GM12872 (cell line): ENCODE results near the gene HOXD9.

Experiments used
- TF ChIP-seq, protein P1 (sequence below): IDR thresholded peaks from 3 replicates; pipeline ENCODE4 v1.5.1; 2011; ENCODE audit warnings: low read depth, mild to moderate bottlenecking, low read length, moderate library complexity; ENCODE audit not compliant: insufficient read depth

Gene HOXD9

DNA sequence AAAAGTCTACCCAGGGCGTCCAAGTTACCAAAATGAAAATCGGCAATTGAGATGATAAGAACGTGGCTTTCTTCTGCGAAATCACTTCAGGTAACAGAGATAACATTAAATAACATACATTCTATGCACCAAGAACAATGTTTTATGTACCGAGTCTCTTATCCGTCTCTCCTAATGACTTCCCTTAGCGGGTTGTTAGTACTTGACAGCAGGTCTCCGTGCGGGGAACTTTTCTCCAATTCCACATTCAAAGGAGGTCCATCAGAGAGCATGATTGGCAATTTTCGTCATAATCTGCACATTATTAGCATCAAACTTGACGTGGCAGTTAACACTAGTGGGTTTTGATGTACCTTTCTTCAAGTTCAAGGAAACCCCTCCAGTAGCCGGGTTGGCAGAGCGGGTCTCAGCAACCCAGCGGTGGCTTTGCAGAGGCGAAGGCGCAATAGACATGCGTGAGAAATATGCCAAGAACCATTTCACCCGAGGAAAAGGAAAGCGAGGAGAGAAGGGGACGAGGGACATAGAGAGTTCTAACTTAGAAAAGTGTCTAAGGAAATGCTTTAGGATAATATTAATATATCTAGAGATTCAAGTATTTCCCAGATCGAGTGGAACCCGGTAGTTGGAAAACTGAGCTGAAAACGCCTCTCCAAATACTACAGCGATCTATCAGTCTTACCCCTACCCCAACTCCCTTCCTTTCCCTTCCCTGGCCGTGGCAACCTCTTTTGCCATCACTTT, 43.8 kb upstream of the HOXD9 start:
- TF ChIP-seq, protein P1, sequence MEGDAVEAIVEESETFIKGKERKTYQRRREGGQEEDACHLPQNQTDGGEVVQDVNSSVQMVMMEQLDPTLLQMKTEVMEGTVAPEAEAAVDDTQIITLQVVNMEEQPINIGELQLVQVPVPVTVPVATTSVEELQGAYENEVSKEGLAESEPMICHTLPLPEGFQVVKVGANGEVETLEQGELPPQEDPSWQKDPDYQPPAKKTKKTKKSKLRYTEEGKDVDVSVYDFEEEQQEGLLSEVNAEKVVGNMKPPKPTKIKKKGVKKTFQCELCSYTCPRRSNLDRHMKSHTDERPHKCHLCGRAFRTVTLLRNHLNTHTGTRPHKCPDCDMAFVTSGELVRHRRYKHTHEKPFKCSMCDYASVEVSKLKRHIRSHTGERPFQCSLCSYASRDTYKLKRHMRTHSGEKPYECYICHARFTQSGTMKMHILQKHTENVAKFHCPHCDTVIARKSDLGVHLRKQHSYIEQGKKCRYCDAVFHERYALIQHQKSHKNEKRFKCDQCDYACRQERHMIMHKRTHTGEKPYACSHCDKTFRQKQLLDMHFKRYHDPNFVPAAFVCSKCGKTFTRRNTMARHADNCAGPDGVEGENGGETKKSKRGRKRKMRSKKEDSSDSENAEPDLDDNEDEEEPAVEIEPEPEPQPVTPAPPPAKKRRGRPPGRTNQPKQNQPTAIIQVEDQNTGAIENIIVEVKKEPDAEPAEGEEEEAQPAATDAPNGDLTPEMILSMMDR: no peak

DNA sequence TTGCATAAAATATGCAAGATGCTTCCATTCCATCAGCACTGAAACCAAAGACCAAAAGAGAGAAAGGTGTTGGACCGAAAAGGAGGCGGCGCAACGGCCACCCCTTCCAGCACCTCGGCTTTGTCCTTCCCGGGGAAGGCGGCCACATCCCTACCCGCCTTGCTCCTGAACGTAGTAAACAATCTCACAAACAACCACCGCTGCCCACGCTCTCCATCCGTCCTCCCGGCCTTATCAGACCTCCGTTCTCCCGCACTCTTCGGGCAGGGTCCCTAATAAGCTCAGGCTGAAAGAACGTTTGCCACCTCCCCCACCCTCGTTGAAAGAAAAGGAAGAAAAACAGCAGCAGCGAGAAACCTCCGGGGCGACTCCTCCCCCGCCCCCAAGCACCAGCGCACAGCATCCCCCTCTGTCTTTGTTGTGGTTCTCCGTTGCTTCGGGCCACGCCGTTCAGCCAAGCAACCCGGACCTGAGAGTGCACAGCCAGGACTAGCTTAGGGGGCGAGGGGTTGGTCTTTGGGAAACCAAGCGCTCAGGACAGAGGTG, 43.2 kb upstream of the HOXD9 start:
- TF ChIP-seq, protein P1: no peak

DNA sequence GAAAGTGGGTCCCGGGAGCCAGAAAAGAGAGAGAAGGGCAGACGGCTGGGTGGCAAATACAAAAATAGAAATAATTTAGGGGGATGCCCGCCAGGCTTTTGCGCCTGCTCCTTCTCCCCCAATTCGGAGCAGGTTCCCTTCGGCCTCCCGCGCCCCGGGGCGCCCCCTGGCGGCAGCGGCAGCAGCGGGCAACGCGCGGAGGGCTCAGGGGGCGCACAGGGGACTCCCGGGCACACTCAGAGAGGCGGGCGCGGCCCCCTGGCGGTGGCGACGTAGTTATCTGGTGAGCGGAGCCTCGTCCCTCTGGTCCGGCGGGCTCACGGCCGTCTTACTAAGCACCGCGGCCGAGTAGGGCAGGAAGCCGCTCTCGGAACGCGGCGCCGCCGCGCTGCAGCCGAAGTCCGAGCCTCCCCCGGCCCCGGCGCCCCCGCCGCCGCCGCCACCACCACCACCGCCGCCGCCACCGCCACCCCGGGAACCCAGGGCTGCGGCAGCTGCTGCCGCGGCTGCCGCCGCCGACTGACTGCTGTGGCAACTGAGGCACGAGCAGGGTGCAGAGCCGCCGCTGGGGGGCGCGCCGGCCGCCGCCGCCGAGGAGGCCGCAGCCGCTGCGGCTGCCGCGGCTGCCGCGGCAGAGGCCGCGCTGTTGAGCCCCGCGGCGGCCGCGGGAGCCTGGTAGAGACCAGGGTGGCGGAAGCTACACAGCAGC, 42.5 kb upstream of the HOXD9 start:
- TF ChIP-seq, protein P1: peak; percentile 45

DNA sequence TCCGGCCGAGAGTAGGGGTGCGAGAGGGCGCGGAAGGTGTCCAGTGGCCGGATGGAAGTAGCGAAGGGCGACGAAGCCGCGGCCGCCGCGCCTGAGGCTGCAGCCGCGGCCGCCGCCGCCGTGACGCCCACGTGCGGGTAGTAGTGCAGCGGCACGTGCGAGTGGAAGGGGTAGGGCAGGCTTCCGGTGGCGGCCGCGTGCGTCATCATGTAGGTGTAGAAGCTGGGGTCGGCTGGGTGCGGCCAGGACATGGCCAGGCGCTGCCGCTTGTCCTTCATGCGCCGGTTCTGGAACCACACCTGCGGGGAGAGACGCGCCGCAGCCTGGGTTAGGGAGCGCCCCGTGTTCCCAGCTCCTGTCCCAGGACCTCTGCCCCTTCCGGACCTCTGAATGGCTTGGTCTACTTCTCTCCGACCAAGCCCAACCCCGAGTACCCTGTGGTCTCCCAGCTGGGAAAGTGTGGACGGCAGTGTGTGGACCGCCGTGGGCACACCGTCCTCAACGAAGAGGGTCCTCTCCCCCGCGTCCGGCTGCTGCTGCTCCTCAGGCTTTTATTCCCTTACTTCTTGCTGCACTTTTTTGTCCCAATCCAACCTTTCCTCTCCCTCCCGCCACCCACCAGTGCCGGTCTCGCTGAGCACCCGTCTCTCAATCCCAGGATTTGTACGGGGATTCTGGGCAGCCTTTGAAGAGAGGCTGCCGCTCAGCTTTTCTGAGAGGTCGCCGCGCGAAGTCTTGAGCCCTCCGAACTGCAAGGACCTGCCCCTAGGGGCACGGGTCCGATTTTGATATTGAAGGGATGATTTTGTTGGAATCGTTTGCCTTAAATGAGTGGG, 41.8 kb upstream of the HOXD9 start:
- TF ChIP-seq, protein P1: no peak

DNA sequence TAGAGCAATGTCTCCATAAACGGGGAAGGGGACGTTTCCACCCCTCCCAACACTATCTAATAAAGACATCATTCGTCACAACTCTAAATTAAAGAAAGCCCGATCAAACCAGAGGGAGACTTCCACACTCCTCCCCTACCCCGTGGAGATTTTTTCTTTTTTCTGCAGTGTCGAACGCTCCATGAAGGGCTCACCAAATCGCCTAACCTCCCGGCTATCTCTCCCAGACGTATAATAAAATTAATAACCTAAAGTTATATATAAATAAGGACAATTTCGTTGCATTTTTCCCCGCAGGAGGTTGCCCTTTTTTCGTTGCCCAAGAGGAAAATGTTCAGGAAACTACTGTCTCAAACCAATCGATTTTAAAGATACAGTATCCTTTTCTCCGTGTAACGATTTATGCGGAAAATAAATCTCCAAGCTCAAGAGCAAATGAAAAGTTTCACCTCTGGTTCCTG, 41.1 kb upstream of the HOXD9 start:
- TF ChIP-seq, protein P1: no peak

DNA sequence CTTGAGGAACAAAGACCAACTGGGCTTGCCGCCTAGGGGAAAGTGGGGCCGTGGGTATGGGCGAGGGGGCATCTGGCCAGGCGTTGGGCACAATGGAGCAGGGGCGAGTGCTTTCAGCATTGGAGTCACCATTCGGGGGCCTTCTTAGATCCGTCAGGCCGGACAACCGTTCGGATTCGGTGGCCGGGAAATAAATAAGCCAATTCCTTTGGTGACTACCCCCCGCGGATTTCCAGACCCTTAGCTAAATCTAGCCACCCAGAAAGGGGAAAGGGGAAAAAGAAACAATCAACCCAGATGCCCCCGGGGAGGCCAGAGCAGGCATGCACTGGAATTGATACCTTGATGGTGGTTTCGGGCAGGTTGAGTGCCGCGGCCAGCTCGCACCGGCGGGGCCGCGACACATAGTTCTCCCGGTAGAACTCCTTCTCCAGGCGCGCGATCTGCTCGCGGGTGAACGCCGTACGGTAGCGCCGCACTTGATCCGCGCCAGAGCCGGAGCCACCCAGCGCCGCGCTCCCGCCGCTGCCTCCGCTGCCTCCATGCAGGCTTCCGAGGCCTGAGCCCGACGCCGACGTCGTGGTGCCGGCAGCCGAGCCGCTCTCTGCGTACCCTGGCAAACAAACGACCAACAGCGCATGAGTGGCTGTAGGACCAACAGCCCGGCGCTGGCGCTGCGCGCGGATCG, 40.5 kb upstream of the HOXD9 start:
- TF ChIP-seq, protein P1: no peak
